Measurements from ENCODE around the gene TNFAIP8L3. TPM values are rescaled to one million over a fixed set of nuclear protein-coding genes. Genes with fewer than 3 reads are reported as not detected.

TNFAIP8L3 gene
- total RNA-seq, 1 donor from 2014 or later, result not detected

DNA sequence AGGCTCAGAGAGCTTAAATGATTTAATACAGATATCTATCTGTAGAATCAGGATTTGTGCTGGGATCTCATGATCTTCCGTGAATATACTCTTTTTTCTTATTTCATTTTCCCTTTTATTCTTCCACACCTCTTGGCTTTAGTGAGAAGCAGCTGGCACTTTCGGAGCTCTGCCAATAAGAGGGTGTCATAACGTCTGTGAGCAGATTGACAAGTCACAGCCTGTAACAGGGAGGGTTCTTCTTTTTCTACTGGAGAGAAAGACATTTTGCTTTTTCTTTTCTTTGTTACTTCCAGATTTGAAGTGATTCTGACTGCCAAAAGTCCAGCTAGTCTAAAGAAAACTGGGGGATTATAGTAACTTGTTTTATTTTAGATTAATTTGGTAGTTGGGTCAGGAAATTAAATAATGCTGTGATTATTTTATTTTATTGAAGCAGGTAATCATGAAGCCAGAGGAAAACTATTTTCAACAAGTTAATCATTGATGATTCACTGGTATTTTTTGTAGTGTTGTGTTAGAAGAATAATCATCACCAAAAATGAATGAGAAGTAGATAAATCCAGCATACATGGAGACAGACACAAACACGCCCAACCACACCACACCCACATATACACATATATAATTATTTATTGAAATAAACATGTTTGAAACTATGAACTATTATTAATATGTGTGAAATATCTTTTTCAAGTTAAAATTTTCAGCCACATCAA, 69.8 kb downstream of the TNFAIP8L3 start:
- no peaks in the 10 kb centered on the region for H3K27me3 Mint-ChIP-seq
- no peaks in the 10 kb centered on the region for H3K4me1 Mint-ChIP-seq (ENCODE audit: low read depth)
- peaks cover 11% of the 10 kb centered on the region for H3K9me3 Mint-ChIP-seq (ENCODE audit: low read depth)
- TF ChIP-seq, protein P1, sequence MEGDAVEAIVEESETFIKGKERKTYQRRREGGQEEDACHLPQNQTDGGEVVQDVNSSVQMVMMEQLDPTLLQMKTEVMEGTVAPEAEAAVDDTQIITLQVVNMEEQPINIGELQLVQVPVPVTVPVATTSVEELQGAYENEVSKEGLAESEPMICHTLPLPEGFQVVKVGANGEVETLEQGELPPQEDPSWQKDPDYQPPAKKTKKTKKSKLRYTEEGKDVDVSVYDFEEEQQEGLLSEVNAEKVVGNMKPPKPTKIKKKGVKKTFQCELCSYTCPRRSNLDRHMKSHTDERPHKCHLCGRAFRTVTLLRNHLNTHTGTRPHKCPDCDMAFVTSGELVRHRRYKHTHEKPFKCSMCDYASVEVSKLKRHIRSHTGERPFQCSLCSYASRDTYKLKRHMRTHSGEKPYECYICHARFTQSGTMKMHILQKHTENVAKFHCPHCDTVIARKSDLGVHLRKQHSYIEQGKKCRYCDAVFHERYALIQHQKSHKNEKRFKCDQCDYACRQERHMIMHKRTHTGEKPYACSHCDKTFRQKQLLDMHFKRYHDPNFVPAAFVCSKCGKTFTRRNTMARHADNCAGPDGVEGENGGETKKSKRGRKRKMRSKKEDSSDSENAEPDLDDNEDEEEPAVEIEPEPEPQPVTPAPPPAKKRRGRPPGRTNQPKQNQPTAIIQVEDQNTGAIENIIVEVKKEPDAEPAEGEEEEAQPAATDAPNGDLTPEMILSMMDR (IDR thresholded peaks at IDR 0.05; ENCODE audit: unreplicated experiment), result no peak
- DNase-seq (ENCODE audit: low spot score, unreplicated experiment), result no peak
- H3K4me3 Mint-ChIP-seq (ENCODE audit: low read depth), result no peak overlapping the region
- H3K27ac Mint-ChIP-seq, result no peak overlapping the region
- no peaks in the 10 kb centered on the region for H3K36me3 Mint-ChIP-seq (ENCODE audit: insufficient read depth)

DNA sequence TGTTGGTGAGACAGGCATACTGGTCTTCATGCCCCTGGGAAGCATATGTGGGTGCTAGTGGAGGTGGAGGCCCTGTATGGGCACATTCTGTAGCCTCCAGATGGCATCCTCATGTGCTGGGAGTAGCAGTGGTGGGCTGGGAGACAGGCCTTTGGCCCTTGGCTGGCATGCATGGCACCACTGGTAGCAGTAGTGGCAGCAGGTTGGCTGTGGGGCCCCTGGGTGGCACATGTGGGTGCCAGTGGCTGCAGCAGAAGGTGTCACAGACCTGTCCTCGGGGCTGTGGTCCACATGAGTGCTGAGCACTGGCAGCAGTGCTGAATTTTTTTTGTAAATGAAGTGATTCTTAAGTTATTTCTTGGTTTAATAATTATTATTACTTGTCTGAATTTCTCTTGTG, 71.2 kb downstream of the TNFAIP8L3 start:
- H3K27ac Mint-ChIP-seq, result no peak overlapping the region
- no peaks in the 10 kb centered on the region for H3K4me1 Mint-ChIP-seq (ENCODE audit: low read depth)
- H3K9me3 Mint-ChIP-seq (ENCODE audit: low read depth), result peaks cover 14% of the 10 kb centered on the region
- H3K36me3 Mint-ChIP-seq (ENCODE audit: insufficient read depth), result peaks cover 2% of the 10 kb centered on the region
- H3K4me3 Mint-ChIP-seq (ENCODE audit: low read depth), result no peak overlapping the region
- TF ChIP-seq, protein P1 (IDR thresholded peaks at IDR 0.05; ENCODE audit: unreplicated experiment), result no peak
- no peaks in the 10 kb centered on the region for H3K27me3 Mint-ChIP-seq
- DNase-seq (ENCODE audit: low spot score, unreplicated experiment), result no peak

DNA sequence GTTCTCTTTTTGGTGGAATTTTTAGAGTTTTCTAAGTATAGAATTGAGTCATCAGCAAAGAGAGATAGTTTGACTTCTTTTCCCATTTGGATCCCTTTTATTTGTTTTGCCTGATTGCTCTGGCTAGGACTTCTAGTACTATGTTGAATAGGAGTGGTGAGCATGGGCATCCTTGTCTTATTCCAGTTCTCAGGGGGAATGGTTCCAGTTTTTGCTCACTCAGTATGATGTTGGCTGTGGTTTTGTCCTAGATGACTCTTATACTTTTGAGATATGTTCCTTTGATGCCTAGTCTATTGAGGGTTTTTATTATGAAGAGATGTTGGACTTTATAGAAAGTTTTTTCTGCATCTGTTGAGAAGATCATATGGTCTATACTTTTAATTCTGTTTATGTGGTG, 72.5 kb downstream of the TNFAIP8L3 start:
- DNase-seq (ENCODE audit: low spot score, unreplicated experiment), result no peak
- Mint-ChIP-seq H3K27me3 (no peaks in the 10 kb centered on the region), H3K4me1 (ENCODE audit: low read depth) (no peaks in the 10 kb centered on the region), H3K36me3 (ENCODE audit: insufficient read depth) (peaks cover 2% of the 10 kb centered on the region), H3K4me3 (ENCODE audit: low read depth) (no peak overlapping the region), H3K27ac (no peak overlapping the region), H3K9me3 (ENCODE audit: low read depth) (peaks cover 10% of the 10 kb centered on the region)
- TF ChIP-seq, protein P1 (IDR thresholded peaks at IDR 0.05; ENCODE audit: unreplicated experiment), result no peak

DNA sequence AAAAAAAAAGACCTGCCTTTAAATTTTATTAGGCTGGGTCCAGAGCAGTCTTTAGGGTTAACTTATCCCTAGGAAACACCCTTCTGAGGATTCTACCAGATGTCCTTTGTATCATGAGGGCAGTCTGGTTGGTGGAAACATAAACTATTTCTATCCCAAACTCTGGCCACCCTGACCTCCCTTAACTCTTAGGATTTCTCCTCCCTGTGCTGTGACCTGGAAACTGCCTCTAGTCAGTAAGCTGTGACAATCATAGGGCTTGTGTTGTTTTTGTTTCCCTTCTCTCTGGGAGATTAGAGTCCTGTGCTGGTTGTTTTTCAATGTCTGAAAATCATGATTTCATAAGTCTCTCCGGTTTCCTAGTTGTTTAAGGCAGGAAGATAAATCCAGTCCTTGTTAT, 78.1 kb downstream of the TNFAIP8L3 start:
- peaks cover 2% of the 10 kb centered on the region for H3K36me3 Mint-ChIP-seq (ENCODE audit: insufficient read depth)
- TF ChIP-seq, protein P1 (IDR thresholded peaks at IDR 0.05; ENCODE audit: unreplicated experiment), result no peak
- DNase-seq (ENCODE audit: low spot score, unreplicated experiment), result no peak
- H3K4me1 Mint-ChIP-seq (ENCODE audit: low read depth), result no peaks in the 10 kb centered on the region
- H3K9me3 Mint-ChIP-seq (ENCODE audit: low read depth), result peaks cover 15% of the 10 kb centered on the region
- H3K4me3 Mint-ChIP-seq (ENCODE audit: low read depth), result no peak overlapping the region
- H3K27me3 Mint-ChIP-seq, result no peaks in the 10 kb centered on the region
- H3K27ac Mint-ChIP-seq, result no peak overlapping the region

DNA sequence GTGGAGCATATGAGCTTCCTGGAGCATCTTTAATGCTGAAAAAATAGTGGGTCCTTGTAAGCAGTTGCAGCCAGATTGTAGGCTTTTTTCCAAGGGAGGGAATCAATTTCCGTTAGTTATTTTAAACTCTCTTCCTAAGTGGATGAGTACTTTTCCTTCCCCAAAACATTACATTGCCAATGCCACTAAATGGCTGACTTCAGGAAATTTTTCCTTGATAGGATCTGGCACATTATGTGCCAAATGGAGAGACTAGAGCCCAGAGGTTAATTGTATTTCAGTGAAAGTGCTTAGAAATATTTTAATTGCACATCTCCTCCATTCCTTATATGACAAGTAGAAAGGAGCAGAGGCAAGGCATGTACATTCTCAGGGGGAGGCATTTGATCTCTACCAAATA, 83.5 kb downstream of the TNFAIP8L3 start:
- Mint-ChIP-seq H3K4me3 (ENCODE audit: low read depth) (no peak overlapping the region), H3K36me3 (ENCODE audit: insufficient read depth) (peaks cover 24% of the 10 kb centered on the region), H3K27ac (no peak overlapping the region), H3K9me3 (ENCODE audit: low read depth) (peaks cover 16% of the 10 kb centered on the region), H3K4me1 (ENCODE audit: low read depth) (peaks cover 3% of the 10 kb centered on the region), H3K27me3 (no peaks in the 10 kb centered on the region)
- TF ChIP-seq, protein P1 (IDR thresholded peaks at IDR 0.05; ENCODE audit: unreplicated experiment), result no peak
- no peak for DNase-seq (ENCODE audit: low spot score, unreplicated experiment)
